K562 (cell line): ENCODE results near the gene KLK8. TPM values are rescaled to one million over a fixed set of nuclear protein-coding genes. Genes with fewer than 3 reads are reported as not detected.

Experiments
- CBX8 ChIP-seq: fragments of 200-600 bp; sonication (generic); IDR thresholded peaks from 2 replicates; pipeline ENCODE4 v1.6.1; 2012; ENCODE audit warnings: borderline replicate concordance, mixed run types, low read depth, mild to moderate bottlenecking, moderate library complexity, mixed read lengths, low read length, control low read depth, inconsistent platforms; ENCODE audit not compliant: poor library complexity, severe bottlenecking; ENCODE audit errors: extremely low read depth
- CC2D1A ChIP-seq: fragments of 450-650 bp; IDR thresholded peaks from 2 replicates; pipeline ENCODE4 v1.6.1; 2017; ENCODE audit warnings: mild to moderate bottlenecking
- CTBP1 ChIP-seq: fragments of 450-650 bp; IDR thresholded peaks from 2 replicates; pipeline ENCODE4 v1.6.1; 2016; ENCODE audit warnings: borderline replicate concordance
- FOXA1 ChIP-seq: fragments of 450-650 bp; IDR thresholded peaks from 2 replicates; pipeline ENCODE4 v1.6.1; 2016; ENCODE audit warnings: mild to moderate bottlenecking, borderline replicate concordance
- MBD2 ChIP-seq: sonication (generic); IDR thresholded peaks from 2 replicates; pipeline ENCODE4 v1.6.1; 2016; ENCODE audit warnings: low read depth, borderline replicate concordance
- NFE2L1 ChIP-seq: fragments of 450-650 bp; IDR thresholded peaks from 2 replicates; pipeline ENCODE4 v1.6.1; 2016; ENCODE audit warnings: missing genetic modification characterization, low read depth, mild to moderate bottlenecking, missing compliant biosample characterization, moderate library complexity, borderline replicate concordance
- OTX1 ChIP-seq: fragments of 450-650 bp; formaldehyde crosslinking; IDR thresholded peaks from 2 replicates; pipeline ENCODE4 v1.4.0; 2022; ENCODE audit warnings: mild to moderate bottlenecking
- STAT5A ChIP-seq: IDR thresholded peaks from 2 replicates; pipeline ENCODE4 v1.6.1; 2012; ENCODE audit warnings: low read length, inconsistent platforms, borderline replicate concordance
- TFAM ChIP-seq: fragments of 250-450 bp; sonication (Bioruptor Pico); conservative IDR thresholded peaks from 2 replicates; pipeline ENCODE4 v1.5.0; 2021; ENCODE audit warnings: mild to moderate bottlenecking, moderate library complexity
- ZSCAN29 ChIP-seq: fragments of 450-650 bp; IDR thresholded peaks from 2 replicates; pipeline ENCODE4 v1.6.1; 2017
- ZZZ3 ChIP-seq: fragments of 450-650 bp; IDR thresholded peaks from 2 replicates; pipeline ENCODE4 v1.6.1; 2016; ENCODE audit warnings: antibody characterized with exemption, mild to moderate bottlenecking, moderate library complexity
- polyA plus RNA-seq, 8 experiments: library from polyadenylated mRNA; depleted of rRNA in 4 of 8; stranded (reverse) in 5 of 8; unstranded in 3 of 8; fragments of >200 nt; fragmentation: Nextera tagmentation in 2 of 8; fragmentation: Illumina TruSeq in 1 of 8; extraction: Ambion mirVana in 2 of 8; extraction: Trizol in 1 of 8; gene quantifications; 2 replicates each; pipeline versions ENCODE4 v1.2.1 to v1.2.3, GENCODE V29; 2011 to 2014; ENCODE audit warnings: inconsistent platforms in 1 of 8, missing spikeins in 1 of 8
- total RNA-seq, 7 experiments: library from RNA; depleted of rRNA in 6 of 7; stranded (reverse); fragments of >200 nt in 6 of 7; fragmentation: Illumina TruSeq in 2 of 7; extraction: Trizol in 2 of 7; gene quantifications; 2 replicates each; pipeline versions ENCODE4 v1.2.1 to v1.2.3, GENCODE V29; 2011 to 2021; ENCODE audit warnings: low replicate concordance in 1 of 7
- TF ChIP-seq, protein P1 (sequence below): fragments of 450-650 bp; IDR thresholded peaks from 2 replicates; pipeline ENCODE4 v1.6.1; 2018; ENCODE audit not compliant: partially characterized antibody
- TF ChIP-seq, protein P2 (sequence below): fragments of 450-650 bp; formaldehyde crosslinking; IDR thresholded peaks from 2 replicates; pipeline ENCODE4 v1.4.0; 2022; ENCODE audit warnings: missing genetic modification characterization

The KLK8 gene
- total and polyA plus RNA-seq, 9 of the 15 experiments (the other 6 are each of a cell fraction or from before 2014, with no cell fraction given) = 0.37 to 1.7 (median 0.76) TPM

DNA sequence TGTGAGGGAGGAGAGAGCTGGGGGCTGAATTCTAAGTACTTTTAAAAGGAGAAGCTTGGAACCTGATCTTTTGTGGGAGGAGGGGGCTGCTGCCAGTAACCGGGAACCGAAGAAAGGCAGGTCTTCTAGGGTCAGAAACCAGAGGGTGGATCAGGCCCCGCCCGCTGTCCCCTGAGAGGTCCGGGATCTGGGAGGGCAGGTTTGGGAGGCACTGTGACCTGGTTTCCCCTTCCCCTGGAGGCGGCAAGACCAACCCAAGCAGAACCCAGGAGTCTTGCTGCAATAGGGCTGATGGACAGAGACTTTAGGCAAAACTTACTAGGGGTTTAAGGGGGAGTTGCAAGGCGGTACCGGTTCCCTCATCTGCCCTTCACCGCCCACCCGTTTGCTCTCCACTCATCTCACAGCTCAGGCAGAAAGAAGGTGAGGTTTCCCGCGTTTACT is 707 bp upstream of the KLK8 start (continued):
- TF ChIP-seq, protein P1, sequence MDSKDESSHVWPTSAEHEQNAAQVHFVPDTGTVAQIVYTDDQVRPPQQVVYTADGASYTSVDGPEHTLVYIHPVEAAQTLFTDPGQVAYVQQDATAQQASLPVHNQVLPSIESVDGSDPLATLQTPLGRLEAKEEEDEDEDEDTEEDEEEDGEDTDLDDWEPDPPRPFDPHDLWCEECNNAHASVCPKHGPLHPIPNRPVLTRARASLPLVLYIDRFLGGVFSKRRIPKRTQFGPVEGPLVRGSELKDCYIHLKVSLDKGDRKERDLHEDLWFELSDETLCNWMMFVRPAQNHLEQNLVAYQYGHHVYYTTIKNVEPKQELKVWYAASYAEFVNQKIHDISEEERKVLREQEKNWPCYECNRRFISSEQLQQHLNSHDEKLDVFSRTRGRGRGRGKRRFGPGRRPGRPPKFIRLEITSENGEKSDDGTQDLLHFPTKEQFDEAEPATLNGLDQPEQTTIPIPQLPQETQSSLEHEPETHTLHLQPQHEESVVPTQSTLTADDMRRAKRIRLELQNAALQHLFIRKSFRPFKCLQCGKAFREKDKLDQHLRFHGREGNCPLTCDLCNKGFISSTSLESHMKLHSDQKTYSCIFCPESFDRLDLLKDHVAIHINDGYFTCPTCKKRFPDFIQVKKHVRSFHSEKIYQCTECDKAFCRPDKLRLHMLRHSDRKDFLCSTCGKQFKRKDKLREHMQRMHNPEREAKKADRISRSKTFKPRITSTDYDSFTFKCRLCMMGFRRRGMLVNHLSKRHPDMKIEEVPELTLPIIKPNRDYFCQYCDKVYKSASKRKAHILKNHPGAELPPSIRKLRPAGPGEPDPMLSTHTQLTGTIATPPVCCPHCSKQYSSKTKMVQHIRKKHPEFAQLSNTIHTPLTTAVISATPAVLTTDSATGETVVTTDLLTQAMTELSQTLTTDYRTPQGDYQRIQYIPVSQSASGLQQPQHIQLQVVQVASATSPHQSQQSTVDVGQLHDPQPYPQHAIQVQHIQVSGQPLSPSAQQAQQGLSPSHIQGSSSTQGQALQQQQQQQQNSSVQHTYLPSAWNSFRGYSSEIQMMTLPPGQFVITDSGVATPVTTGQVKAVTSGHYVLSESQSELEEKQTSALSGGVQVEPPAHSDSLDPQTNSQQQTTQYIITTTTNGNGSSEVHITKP = peak; percentile 87
- TF ChIP-seq, protein P2, sequence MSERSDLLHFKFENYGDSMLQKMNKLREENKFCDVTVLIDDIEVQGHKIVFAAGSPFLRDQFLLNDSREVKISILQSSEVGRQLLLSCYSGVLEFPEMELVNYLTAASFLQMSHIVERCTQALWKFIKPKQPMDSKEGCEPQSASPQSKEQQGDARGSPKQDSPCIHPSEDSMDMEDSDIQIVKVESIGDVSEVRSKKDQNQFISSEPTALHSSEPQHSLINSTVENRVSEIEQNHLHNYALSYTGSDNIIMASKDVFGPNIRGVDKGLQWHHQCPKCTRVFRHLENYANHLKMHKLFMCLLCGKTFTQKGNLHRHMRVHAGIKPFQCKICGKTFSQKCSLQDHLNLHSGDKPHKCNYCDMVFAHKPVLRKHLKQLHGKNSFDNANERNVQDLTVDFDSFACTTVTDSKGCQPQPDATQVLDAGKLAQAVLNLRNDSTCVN (CRISPR knock-in tag) = no peak
- TF ChIP-seq FOXA1 (no peak), CBX8 (no peak), NFE2L1 (no peak), ZSCAN29 (no peak), ZZZ3 (no peak), MBD2 (no peak), CTBP1 (no peak), OTX1 (CRISPR knock-in tag) (0 out of 2 replicates have a peak, but pooled peaks have one; percentile 30), TFAM (no peak), STAT5A (no peak), CC2D1A (peak; percentile 92)
- TF ChIP-seq, all 486 proteins: peak for 10
